ENCODE data around the gene CDH22.

Gene CDH22

DNA sequence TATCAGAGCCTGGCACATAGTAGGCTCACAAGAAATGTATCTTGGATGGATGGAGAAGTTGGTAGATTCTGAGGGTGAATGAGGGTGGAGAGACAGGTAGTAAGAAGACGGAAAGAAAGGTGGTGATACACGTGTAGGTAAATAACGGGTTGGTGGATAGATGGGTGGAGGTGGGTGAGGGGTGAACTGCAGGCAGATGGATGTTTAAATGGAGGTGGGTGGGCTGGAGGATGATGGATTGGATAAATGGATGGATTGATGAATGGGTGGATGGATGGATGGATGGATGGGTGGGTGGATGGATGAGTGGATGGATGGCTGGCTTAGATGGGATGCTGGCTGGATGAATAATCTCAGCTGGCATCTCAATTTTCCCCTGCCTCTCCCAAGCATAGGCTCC is 9.9 kb downstream of the CDH22 start:
- H3K27ac ChIP-seq (ENCODE audit: low read length) = no peak overlapping the region
- H3K36me3 ChIP-seq (ENCODE audit: control insufficient read depth in 2 of 2, insufficient read depth in 2 of 2, low read length in 2 of 2) = no peaks in the 10 kb centered on the region
- H3K9me3 ChIP-seq (ENCODE audit: control insufficient read depth in 2 of 2, low read length in 2 of 2) = no peaks in the 10 kb centered on the region
- H3K4me1 ChIP-seq (ENCODE audit: control insufficient read depth, insufficient read depth, low read length) = no peaks in the 10 kb centered on the region
- H3K27me3 ChIP-seq (ENCODE audit: control insufficient read depth in 1 of 2, insufficient read depth in 2 of 2, low read length in 2 of 2) = peaks cover 48 to 60% of the 10 kb centered on the region in 2 donors
- H3K9ac ChIP-seq (ENCODE audit: low read length in 2 of 2) = no peak overlapping the region
- no peak overlapping the region for H3K4me3 ChIP-seq (ENCODE audit: low read length in 2 of 2)

DNA sequence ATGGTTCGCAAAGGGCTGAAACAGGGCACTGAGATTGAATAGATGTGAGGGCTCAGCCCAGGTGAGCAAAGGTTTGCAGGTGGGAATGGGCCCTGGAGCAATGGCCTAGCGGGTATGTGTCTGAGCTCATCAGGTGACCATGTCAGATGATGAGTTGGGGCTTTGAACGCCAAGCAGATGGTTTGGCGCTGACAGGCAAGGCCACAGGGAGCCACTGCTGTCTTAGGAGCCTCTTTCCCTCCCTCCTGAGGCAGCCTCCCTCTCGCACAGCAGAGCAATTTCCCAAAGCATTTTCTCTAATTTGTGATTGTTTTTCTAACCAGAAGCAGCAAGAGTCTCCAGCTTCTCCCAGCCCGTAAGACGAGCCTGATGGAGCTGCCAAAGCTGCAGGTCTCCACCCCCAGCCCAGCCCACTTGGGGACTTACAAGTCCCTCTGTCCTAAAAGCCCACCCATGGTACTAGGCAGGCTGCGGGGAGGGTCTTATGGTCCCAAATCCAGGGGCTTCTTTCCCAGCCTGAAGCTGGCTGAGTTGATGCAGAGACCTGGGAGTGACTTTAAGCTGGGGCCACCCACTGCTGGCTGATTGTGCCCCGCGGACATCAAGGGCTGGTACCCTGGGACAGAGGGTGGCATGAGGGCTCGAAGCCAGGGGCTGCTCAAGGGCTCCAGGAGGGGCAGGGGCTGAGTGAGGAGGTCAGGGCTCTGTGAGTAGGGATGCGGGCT is 11.6 kb downstream of the CDH22 start:
- Histone ChIP-seq H3K9me3 (ENCODE audit: control insufficient read depth in 2 of 2, low read length in 2 of 2) (no peaks in the 10 kb centered on the region), H3K27me3 (ENCODE audit: control insufficient read depth in 1 of 2, insufficient read depth in 2 of 2, low read length in 2 of 2) (peaks cover 54 to 60% of the 10 kb centered on the region in 2 donors), H3K36me3 (ENCODE audit: control insufficient read depth in 2 of 2, insufficient read depth in 2 of 2, low read length in 2 of 2) (no peaks in the 10 kb centered on the region), H3K4me3 (ENCODE audit: low read length in 2 of 2) (no peak overlapping the region), H3K4me1 (ENCODE audit: control insufficient read depth, insufficient read depth, low read length) (no peaks in the 10 kb centered on the region), H3K9ac (ENCODE audit: low read length in 2 of 2) (no peak overlapping the region), H3K27ac (ENCODE audit: low read length) (no peak overlapping the region)

DNA sequence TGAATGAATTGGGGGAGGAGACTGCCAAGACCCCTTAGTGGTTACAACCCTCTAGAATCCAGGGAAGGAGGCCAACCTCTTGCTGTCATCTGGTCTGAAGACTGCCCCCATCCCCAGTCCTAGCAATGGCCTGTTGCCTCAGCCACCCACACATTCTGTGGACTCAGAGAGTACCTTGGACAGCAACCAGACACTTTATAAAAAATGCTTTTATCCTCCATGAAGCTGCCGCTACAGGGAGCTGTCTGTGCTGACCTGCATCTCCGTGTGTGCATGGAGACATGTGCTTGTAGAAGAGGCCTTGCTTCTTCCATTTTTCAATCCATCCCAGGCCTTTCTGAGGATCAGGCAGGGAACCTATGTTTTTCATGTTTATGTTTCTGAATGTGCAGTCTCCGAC is 15.2 kb downstream of the CDH22 start:
- H3K27me3 ChIP-seq (ENCODE audit: control insufficient read depth in 1 of 2, insufficient read depth in 2 of 2, low read length in 2 of 2) = peaks cover 47 to 49% of the 10 kb centered on the region in 2 donors
- no peaks in the 10 kb centered on the region for H3K9me3 ChIP-seq (ENCODE audit: control insufficient read depth in 2 of 2, low read length in 2 of 2)
- H3K4me3 ChIP-seq (ENCODE audit: low read length in 2 of 2) = no peak overlapping the region
- no peaks in the 10 kb centered on the region for H3K4me1 ChIP-seq (ENCODE audit: control insufficient read depth, insufficient read depth, low read length)
- no peaks in the 10 kb centered on the region for H3K36me3 ChIP-seq (ENCODE audit: control insufficient read depth in 2 of 2, insufficient read depth in 2 of 2, low read length in 2 of 2)
- no peak overlapping the region for H3K27ac ChIP-seq (ENCODE audit: low read length)
- H3K9ac ChIP-seq (ENCODE audit: low read length in 2 of 2) = no peak overlapping the region

DNA sequence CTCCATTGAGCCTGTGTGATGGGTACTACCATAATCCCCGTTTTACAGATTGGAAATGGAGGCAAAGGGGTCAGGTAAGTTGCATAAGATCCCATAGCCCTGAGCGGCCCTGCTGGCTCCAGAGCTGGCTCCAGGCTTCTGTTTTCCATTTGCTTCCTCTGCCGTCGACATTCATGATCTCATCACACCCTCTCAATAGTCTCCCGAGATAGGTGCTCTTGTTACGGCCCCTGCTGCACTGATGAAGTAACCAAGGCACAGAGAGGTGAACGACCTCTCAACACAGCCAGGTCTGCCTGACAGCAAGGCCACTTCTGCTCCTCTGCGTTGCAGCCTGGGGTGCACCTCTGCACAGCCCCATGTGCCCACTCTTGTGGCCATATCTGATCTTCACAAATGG is 16.9 kb downstream of the CDH22 start:
- Histone ChIP-seq H3K27ac (ENCODE audit: low read length) (no peak overlapping the region), H3K9me3 (ENCODE audit: control insufficient read depth in 2 of 2, low read length in 2 of 2) (no peaks in the 10 kb centered on the region), H3K9ac (ENCODE audit: low read length in 2 of 2) (no peak overlapping the region), H3K4me3 (ENCODE audit: low read length in 2 of 2) (no peak overlapping the region), H3K27me3 (ENCODE audit: control insufficient read depth in 1 of 2, insufficient read depth in 2 of 2, low read length in 2 of 2) (peaks cover 41 to 45% of the 10 kb centered on the region in 2 donors), H3K36me3 (ENCODE audit: control insufficient read depth in 2 of 2, insufficient read depth in 2 of 2, low read length in 2 of 2) (no peaks in the 10 kb centered on the region), H3K4me1 (ENCODE audit: control insufficient read depth, insufficient read depth, low read length) (no peaks in the 10 kb centered on the region)

DNA sequence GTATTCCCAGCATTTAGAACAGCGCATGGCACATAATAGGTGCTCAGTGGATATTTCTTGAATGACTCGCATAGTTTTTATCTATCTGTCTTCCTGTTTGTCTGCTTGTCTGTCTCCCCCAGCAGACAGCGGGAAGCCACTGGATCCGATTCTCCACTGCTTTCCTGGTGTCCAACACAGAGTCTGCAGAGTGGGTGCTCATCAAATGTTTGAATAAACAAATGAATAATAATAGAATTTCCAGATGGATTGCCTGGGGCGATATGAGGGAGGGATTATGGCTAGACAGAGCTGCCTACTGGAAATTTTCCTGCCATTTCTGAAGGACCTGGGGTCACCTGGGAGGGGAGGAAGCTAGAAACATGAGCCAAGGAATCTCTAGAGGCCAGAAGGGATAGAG is 18.9 kb downstream of the CDH22 start:
- Histone ChIP-seq H3K4me1 (ENCODE audit: control insufficient read depth, insufficient read depth, low read length) (no peaks in the 10 kb centered on the region), H3K27ac (ENCODE audit: low read length) (no peak overlapping the region), H3K9ac (ENCODE audit: low read length in 2 of 2) (no peak overlapping the region), H3K36me3 (ENCODE audit: control insufficient read depth in 2 of 2, insufficient read depth in 2 of 2, low read length in 2 of 2) (no peaks in the 10 kb centered on the region), H3K9me3 (ENCODE audit: control insufficient read depth in 2 of 2, low read length in 2 of 2) (no peaks in the 10 kb centered on the region), H3K4me3 (ENCODE audit: low read length in 2 of 2) (no peak overlapping the region), H3K27me3 (ENCODE audit: control insufficient read depth in 1 of 2, insufficient read depth in 2 of 2, low read length in 2 of 2) (peaks cover 39 to 46% of the 10 kb centered on the region in 2 donors)

DNA sequence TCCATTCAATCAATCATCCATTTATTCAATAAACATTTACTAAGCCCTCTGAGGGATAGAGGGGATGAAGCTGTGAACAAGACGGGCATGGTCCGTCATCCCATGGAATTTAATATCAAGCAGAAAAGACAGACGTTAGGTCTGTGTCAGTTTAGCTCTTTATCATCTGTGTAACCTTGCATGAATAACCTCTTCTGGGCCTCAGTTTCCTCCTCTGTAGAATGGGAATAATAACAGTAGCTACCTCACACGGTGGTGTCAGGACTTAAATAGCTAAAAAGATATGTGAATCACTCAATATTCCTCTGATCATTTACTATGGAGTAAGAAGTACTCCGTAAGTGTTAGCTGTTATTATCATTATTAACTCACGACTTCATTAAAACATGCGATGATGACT is 21.3 kb downstream of the CDH22 start:
- Histone ChIP-seq H3K27ac (ENCODE audit: low read length) (no peak overlapping the region), H3K36me3 (ENCODE audit: control insufficient read depth in 2 of 2, insufficient read depth in 2 of 2, low read length in 2 of 2) (no peaks in the 10 kb centered on the region), H3K4me1 (ENCODE audit: control insufficient read depth, insufficient read depth, low read length) (no peaks in the 10 kb centered on the region), H3K9me3 (ENCODE audit: control insufficient read depth in 2 of 2, low read length in 2 of 2) (no peaks in the 10 kb centered on the region), H3K4me3 (ENCODE audit: low read length in 2 of 2) (no peak overlapping the region), H3K27me3 (ENCODE audit: control insufficient read depth in 1 of 2, insufficient read depth in 2 of 2, low read length in 2 of 2) (peaks cover 24 to 40% of the 10 kb centered on the region in 2 donors), H3K9ac (ENCODE audit: low read length in 2 of 2) (no peak overlapping the region)

DNA sequence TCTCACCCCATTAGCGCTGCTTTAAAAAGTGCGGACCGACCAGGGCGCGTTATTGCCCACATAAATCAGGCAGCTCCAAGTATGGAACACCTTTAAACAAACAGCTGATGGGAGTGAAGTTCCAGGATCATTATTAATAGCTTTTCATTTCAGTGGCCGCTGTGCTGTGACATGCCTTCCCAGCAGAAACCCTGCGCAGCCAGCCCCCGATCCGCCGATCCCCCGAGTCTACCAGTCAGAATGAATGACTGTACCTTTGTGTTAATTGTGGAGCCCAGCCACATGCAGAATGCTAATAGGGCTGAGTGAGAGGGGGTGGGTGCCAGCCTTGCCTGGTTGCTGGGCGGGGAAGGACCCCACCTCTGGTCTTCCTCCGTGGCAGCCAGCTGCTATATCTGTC is 21.9 kb downstream of the CDH22 start:
- Histone ChIP-seq H3K4me1 (ENCODE audit: control insufficient read depth, insufficient read depth, low read length) (no peaks in the 10 kb centered on the region), H3K9me3 (ENCODE audit: control insufficient read depth in 2 of 2, low read length in 2 of 2) (no peaks in the 10 kb centered on the region), H3K27ac (ENCODE audit: low read length) (no peak overlapping the region), H3K4me3 (ENCODE audit: low read length in 2 of 2) (no peak overlapping the region), H3K9ac (ENCODE audit: low read length in 2 of 2) (no peak overlapping the region), H3K36me3 (ENCODE audit: control insufficient read depth in 2 of 2, insufficient read depth in 2 of 2, low read length in 2 of 2) (no peaks in the 10 kb centered on the region), H3K27me3 (ENCODE audit: control insufficient read depth in 1 of 2, insufficient read depth in 2 of 2, low read length in 2 of 2) (peaks cover 18 to 40% of the 10 kb centered on the region in 2 donors)

DNA sequence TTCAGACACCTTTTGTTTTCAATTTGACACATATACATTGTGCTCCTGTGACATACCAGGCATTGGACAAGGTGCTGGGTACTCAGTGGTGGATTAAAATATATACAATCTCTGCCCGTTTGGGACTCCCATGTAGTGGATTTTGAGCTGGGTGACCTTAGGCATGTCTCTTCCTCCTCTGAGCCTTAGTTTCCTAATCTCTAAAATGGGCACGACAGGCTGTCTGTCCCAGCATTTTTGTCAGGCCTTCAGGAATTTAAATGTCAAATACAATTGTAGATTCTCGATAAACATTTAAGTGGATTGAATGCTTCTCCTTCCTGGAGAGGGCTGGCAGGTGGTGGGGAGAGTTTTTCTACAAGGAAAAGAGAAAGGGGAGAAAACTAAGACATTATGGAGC is 22.6 kb downstream of the CDH22 start:
- no peak overlapping the region for H3K27ac ChIP-seq (ENCODE audit: low read length)
- H3K9ac ChIP-seq (ENCODE audit: low read length in 2 of 2) = no peak overlapping the region
- H3K4me1 ChIP-seq (ENCODE audit: control insufficient read depth, insufficient read depth, low read length) = no peaks in the 10 kb centered on the region
- H3K4me3 ChIP-seq (ENCODE audit: low read length in 2 of 2) = no peak overlapping the region
- H3K9me3 ChIP-seq (ENCODE audit: control insufficient read depth in 2 of 2, low read length in 2 of 2) = no peaks in the 10 kb centered on the region
- no peaks in the 10 kb centered on the region for H3K36me3 ChIP-seq (ENCODE audit: control insufficient read depth in 2 of 2, insufficient read depth in 2 of 2, low read length in 2 of 2)
- H3K27me3 ChIP-seq (ENCODE audit: control insufficient read depth in 1 of 2, insufficient read depth in 2 of 2, low read length in 2 of 2) = peaks cover 17 to 38% of the 10 kb centered on the region in 2 donors

DNA sequence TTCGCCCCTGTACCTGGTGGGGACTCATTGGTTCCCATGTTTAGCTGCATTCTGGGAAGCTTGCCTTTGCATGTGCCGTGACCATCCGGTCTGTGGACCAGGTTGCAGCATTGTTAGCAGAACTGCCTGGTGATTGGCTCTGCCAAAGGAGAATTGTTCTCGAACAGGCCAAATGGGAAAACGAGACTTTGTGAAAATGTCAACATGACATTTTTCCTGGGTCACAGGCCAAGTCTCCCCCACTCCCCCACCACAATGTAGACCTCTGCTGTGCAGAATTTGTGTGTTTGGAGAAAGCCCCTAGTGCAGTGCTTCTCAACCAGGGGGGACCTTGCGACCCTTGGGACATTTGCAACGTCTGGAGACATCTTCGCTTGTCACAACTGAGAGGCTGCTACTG is 23.2 kb downstream of the CDH22 start:
- no peak overlapping the region for H3K9ac ChIP-seq (ENCODE audit: low read length in 2 of 2)
- no peaks in the 10 kb centered on the region for H3K4me1 ChIP-seq (ENCODE audit: control insufficient read depth, insufficient read depth, low read length)
- H3K27ac ChIP-seq (ENCODE audit: low read length) = no peak overlapping the region
- H3K4me3 ChIP-seq (ENCODE audit: low read length in 2 of 2) = no peak overlapping the region
- H3K9me3 ChIP-seq (ENCODE audit: control insufficient read depth in 2 of 2, low read length in 2 of 2) = no peaks in the 10 kb centered on the region
- peaks cover 20 to 32% of the 10 kb centered on the region in 2 donors for H3K27me3 ChIP-seq (ENCODE audit: control insufficient read depth in 1 of 2, insufficient read depth in 2 of 2, low read length in 2 of 2)
- no peaks in the 10 kb centered on the region for H3K36me3 ChIP-seq (ENCODE audit: control insufficient read depth in 2 of 2, insufficient read depth in 2 of 2, low read length in 2 of 2)

DNA sequence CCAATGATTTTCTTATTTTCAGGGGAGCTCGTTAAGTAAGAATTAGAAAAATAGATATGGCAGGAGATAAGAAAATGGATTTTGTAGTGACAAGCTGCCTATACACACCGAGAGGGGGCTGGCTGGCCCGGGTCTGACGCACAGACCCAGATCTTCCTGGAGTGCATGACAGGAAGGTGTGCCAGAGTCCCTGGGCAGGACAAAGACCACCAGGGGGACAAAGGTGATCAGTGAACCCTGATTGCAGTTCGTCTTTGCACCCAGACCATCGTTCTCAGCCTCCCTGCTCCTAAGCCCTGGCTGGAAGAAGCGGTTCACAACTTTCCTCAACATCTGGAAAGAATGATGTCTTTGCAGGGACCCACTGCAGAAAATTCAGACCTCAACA is 24.3 kb downstream of the CDH22 start:
- Histone ChIP-seq H3K36me3 (ENCODE audit: control insufficient read depth in 2 of 2, insufficient read depth in 2 of 2, low read length in 2 of 2) (no peaks in the 10 kb centered on the region), H3K27ac (ENCODE audit: low read length) (no peak overlapping the region), H3K27me3 (ENCODE audit: control insufficient read depth in 1 of 2, insufficient read depth in 2 of 2, low read length in 2 of 2) (peaks cover 20 to 32% of the 10 kb centered on the region in 2 donors), H3K4me3 (ENCODE audit: low read length in 2 of 2) (no peak overlapping the region), H3K4me1 (ENCODE audit: control insufficient read depth, insufficient read depth, low read length) (no peaks in the 10 kb centered on the region), H3K9me3 (ENCODE audit: control insufficient read depth in 2 of 2, low read length in 2 of 2) (no peaks in the 10 kb centered on the region), H3K9ac (ENCODE audit: low read length in 2 of 2) (no peak overlapping the region)

DNA sequence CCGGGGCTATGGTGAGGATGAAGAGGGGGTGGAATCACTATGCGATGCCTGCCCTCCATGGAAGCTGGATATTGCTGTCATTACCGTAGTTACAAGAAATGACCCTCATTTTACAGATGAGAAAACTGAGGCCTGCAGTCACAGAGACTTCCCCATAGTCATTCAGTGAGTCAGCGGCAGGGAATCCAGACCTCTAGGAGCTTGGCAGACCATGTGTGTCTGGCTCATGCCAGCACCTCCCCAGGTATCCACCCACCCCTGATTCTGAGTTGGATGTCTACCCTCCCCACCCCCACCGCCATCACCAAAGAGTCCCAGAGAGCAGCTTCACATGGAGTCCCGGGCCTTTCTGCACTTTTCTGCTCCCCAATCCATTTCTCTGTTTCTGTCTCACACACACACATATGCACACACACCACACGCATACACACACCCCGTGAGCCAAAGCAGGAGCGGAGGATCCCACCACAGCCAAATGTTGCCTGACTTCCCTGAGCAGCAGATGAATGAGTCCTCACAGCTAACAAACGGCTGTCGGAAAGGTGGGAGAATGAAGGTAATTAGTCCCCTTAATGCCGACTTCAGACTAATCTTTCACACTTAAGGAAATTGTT is 24.8 kb downstream of the CDH22 start:
- H3K4me1 ChIP-seq (ENCODE audit: control insufficient read depth, insufficient read depth, low read length) = no peaks in the 10 kb centered on the region
- H3K36me3 ChIP-seq (ENCODE audit: control insufficient read depth in 2 of 2, insufficient read depth in 2 of 2, low read length in 2 of 2) = no peaks in the 10 kb centered on the region
- no peak overlapping the region for H3K4me3 ChIP-seq (ENCODE audit: low read length in 2 of 2)

More for the DNA sequence above, 24.8 kb downstream of the CDH22 start:
- Histone ChIP-seq H3K27ac (ENCODE audit: low read length) (no peak overlapping the region), H3K9ac (ENCODE audit: low read length in 2 of 2) (no peak overlapping the region), H3K27me3 (ENCODE audit: control insufficient read depth in 1 of 2, insufficient read depth in 2 of 2, low read length in 2 of 2) (peaks cover 24 to 32% of the 10 kb centered on the region in 2 donors), H3K9me3 (ENCODE audit: control insufficient read depth in 2 of 2, low read length in 2 of 2) (no peaks in the 10 kb centered on the region)
